ENCODE results near the gene EEF2KMT.
"Not testable (repeated sequence)": the region's sequence is repeated elsewhere in the genome, so short reads cannot be mapped to it uniquely, and the experiment has no call there.

DNA sequence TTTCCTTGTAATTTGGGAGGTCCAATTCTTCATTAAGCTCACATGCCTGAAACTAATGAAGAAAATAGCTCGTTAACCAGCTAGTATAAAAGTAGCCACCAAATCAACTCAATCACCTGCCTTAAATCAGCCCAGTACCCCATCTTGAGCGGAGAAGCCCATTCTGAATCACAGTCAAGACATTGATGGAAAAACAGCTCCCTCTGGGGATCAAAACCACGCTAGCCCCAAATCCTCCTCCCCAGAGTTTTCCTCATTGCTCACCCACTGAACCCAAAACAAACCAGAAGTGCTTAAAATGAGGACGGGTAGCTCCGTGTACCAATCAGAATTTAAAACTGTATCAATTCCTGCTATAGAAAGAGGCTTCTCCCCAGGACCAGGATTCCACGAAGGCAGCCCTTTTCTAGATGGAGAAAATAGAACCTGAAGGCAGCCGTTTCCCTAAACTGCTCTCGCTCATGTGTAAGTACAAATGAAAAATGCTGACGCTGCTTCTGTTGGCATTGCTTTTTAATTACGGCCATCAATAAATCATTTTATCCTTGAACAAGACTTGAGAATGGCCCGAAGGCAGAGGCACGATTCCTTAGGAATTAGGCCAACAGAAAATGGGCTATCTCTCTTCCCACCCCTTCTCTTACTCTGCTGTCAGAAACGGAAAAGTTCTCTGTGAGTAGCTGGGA lies 35.5 kb upstream of the EEF2KMT start:
- TF ChIP-seq, protein P1, sequence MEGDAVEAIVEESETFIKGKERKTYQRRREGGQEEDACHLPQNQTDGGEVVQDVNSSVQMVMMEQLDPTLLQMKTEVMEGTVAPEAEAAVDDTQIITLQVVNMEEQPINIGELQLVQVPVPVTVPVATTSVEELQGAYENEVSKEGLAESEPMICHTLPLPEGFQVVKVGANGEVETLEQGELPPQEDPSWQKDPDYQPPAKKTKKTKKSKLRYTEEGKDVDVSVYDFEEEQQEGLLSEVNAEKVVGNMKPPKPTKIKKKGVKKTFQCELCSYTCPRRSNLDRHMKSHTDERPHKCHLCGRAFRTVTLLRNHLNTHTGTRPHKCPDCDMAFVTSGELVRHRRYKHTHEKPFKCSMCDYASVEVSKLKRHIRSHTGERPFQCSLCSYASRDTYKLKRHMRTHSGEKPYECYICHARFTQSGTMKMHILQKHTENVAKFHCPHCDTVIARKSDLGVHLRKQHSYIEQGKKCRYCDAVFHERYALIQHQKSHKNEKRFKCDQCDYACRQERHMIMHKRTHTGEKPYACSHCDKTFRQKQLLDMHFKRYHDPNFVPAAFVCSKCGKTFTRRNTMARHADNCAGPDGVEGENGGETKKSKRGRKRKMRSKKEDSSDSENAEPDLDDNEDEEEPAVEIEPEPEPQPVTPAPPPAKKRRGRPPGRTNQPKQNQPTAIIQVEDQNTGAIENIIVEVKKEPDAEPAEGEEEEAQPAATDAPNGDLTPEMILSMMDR (optimal IDR thresholded peaks at IDR 0.05 in 1 of 3, IDR thresholded peaks at IDR 0.05 in 1 of 3, conservative IDR thresholded peaks at IDR 0.05 in 1 of 3; ENCODE audit: extremely low read depth in 1 of 3, insufficient read depth in 2 of 3, low read length in 3 of 3): not testable (repeated sequence)
- not testable (repeated sequence) for TF ChIP-seq EZH2 (IDR thresholded peaks at IDR 0.05; ENCODE audit: low read length)
